Effector memory CD4-positive, alpha-beta T cell (primary cell): Measurements from ENCODE around the gene HSCB.
"Not testable (repeated sequence)": the region's sequence is repeated elsewhere in the genome, so short reads cannot be mapped to it uniquely, and the experiment has no call there.

Experiments used
- DNase-seq, 3 donors: peaks; one replicate each; pipeline ENCODE4 v3.0.0-alpha.2; 2020
- H3K27ac ChIP-seq: 2 replicates; pipeline ENCODE4 v1.7.0; 2013; ENCODE audit warnings: mild to moderate bottlenecking, low read length, moderate library complexity; ENCODE audit not compliant: insufficient read depth, poor library complexity, severe bottlenecking
- H3K27me3 ChIP-seq: replicated peaks from 2 replicates; pipeline ENCODE4 v1.7.0; 2013; ENCODE audit warnings: mild to moderate bottlenecking, low read length; ENCODE audit not compliant: insufficient read depth, control insufficient read depth, poor library complexity, severe bottlenecking
- H3K36me3 ChIP-seq: 2 replicates; pipeline ENCODE4 v1.7.0; 2013; ENCODE audit warnings: mild to moderate bottlenecking, low read length, moderate library complexity; ENCODE audit not compliant: control insufficient read depth, insufficient read depth
- H3K4me1 ChIP-seq: 2 replicates; pipeline ENCODE4 v1.7.0; 2013; ENCODE audit warnings: low read length, mild to moderate bottlenecking; ENCODE audit not compliant: control insufficient read depth, insufficient read depth, poor library complexity, severe bottlenecking
- H3K4me3 ChIP-seq: 2 replicates; pipeline ENCODE4 v1.7.0; 2013; ENCODE audit warnings: low read length, low read depth, mild to moderate bottlenecking; ENCODE audit not compliant: insufficient read depth, poor library complexity, severe bottlenecking
- H3K9me3 ChIP-seq: 2 replicates; pipeline ENCODE4 v1.7.0; 2013; ENCODE audit warnings: mild to moderate bottlenecking, low read length, moderate library complexity; ENCODE audit not compliant: control insufficient read depth

Gene HSCB

GRCh38 chr22:28799606-28800307 is 57.9 kb downstream of the HSCB start:
- H3K27me3 ChIP-seq, result no peaks in the 10 kb centered on the region
- H3K36me3 ChIP-seq, result peaks cover 27% of the 10 kb centered on the region
- H3K4me3 ChIP-seq, result peak overlapping the region; percentile 100
- H3K27ac ChIP-seq, result peak overlapping the region; percentile 100
- DNase-seq, result no peak
- H3K9me3 ChIP-seq, result no peaks in the 10 kb centered on the region
- peaks cover 34% of the 10 kb centered on the region for H3K4me1 ChIP-seq

GRCh38 chr22:28800308-28801041 is 58.6 kb downstream of the HSCB start, which contains the start of gene XBP1:
TSS of gene XBP1 (minus strand) at chr22:28800569.
- peak within 1 kb of the TSS; percentile 100 for H3K4me3 ChIP-seq
- peaks cover 20% of the 10 kb centered on the region for H3K36me3 ChIP-seq
- no peaks in the 10 kb centered on the region for H3K27me3 ChIP-seq
- DNase-seq, result peak; percentile 85 to 86 (median 85)
- H3K4me1 ChIP-seq, result peaks cover 29% of the 10 kb centered on the region
- H3K27ac ChIP-seq, result peak within 1 kb of the TSS; percentile 100
- no peaks in the 10 kb centered on the region for H3K9me3 ChIP-seq

- Histone ChIP-seq H3K27ac (peak overlapping the region; percentile 100), H3K9me3 (no peaks in the 10 kb centered on the region), H3K36me3 (peaks cover 5% of the 10 kb centered on the region), H3K27me3 (no peaks in the 10 kb centered on the region), H3K4me3 (peak overlapping the region; percentile 100), H3K4me1 (peaks cover 23% of the 10 kb centered on the region)
- DNase-seq, result no peak
These were observed 60.2 kb downstream of the HSCB start for GRCh38 chr22:28801845-28802594.

GRCh38 chr22:28802595-28803123 is 60.8 kb downstream of the HSCB start:
- Histone ChIP-seq H3K4me1 (peaks cover 17% of the 10 kb centered on the region), H3K27ac (no peak overlapping the region)

GRCh38 chr22:28805426-28805825 is 63.6 kb downstream of the HSCB start:
- H3K27ac ChIP-seq, H3K36me3 ChIP-seq, DNase-seq, H3K27me3 ChIP-seq, H3K9me3 ChIP-seq, H3K4me3 ChIP-seq: not testable (repeated sequence)
- peaks cover 28% of the 10 kb centered on the region for H3K4me1 ChIP-seq

More at GRCh38 chr22:28802595-28803123, 60.8 kb downstream of the HSCB start:
- H3K36me3 ChIP-seq, result no peaks in the 10 kb centered on the region
- H3K9me3 ChIP-seq, result no peaks in the 10 kb centered on the region
- no peak for DNase-seq
- no peaks in the 10 kb centered on the region for H3K27me3 ChIP-seq
- H3K4me3 ChIP-seq, result peak overlapping the region; percentile 100
